Chondrocyte (in vitro differentiated cells): ENCODE results near the gene HCRT. TPM values are rescaled to one million over a fixed set of nuclear protein-coding genes. Genes with fewer than 3 reads are reported as not detected.
"Not testable (repeated sequence)": the region's sequence is repeated elsewhere in the genome, so short reads cannot be mapped to it uniquely, and the experiment has no call there.

Experiments used
- DNase-seq: peaks from one replicate; pipeline ENCODE4 v3.0.0; 2021; ENCODE audit warnings: mixed read lengths, low spot score
- H3K27ac Mint-ChIP-seq: one replicate; pipeline ENCODE4 v1.8.0; 2021; ENCODE audit warnings: mild to moderate bottlenecking, moderate library complexity, mixed read lengths; ENCODE audit not compliant: unreplicated experiment
- H3K27me3 Mint-ChIP-seq: 2 replicates; pipeline ENCODE4 v1.8.0; 2021; ENCODE audit warnings: low read depth, mixed read lengths
- H3K36me3 Mint-ChIP-seq: 2 replicates; pipeline ENCODE4 v1.8.0; 2021; ENCODE audit warnings: low read depth, mixed read lengths
- H3K4me1 Mint-ChIP-seq: 2 replicates; pipeline ENCODE4 v1.8.0; 2021; ENCODE audit warnings: low read depth, mild to moderate bottlenecking, mixed read lengths
- H3K4me3 Mint-ChIP-seq: one replicate; pipeline ENCODE4 v1.8.0; 2021; ENCODE audit warnings: mild to moderate bottlenecking, moderate library complexity, mixed read lengths; ENCODE audit not compliant: unreplicated experiment
- H3K9me3 Mint-ChIP-seq: 2 replicates; pipeline ENCODE4 v1.8.0; 2021; ENCODE audit warnings: low read depth, mixed read lengths
- CTCF ChIP-seq: fragments of 200-600 bp; sonication (generic); IDR thresholded peaks from 2 replicates; pipeline ENCODE4 v1.5.0; 2021; ENCODE audit warnings: antibody characterized with exemption, mild to moderate bottlenecking, moderate library complexity
- total RNA-seq: library from RNA; stranded (reverse); gene quantifications from 3 replicates; pipeline ENCODE4 v1.2.1, GENCODE V29; 2021

Gene HCRT
- total RNA-seq, 1 donor from 2014 or later: not detected

GRCh38 chr17:42227849-42228700, 42.8 kb upstream of the HCRT start:
- Mint-ChIP-seq H3K27ac (peak overlapping the region; percentile 11), H3K27me3 (no peaks in the 10 kb centered on the region), H3K9me3 (no peaks in the 10 kb centered on the region), H3K36me3 (peaks cover 10% of the 10 kb centered on the region), H3K4me1 (peaks cover 14% of the 10 kb centered on the region), H3K4me3 (no peak overlapping the region)
- no peak for TF ChIP-seq CTCF
- DNase-seq: no peak

GRCh38 chr17:42225646-42226045, 40.4 kb upstream of the HCRT start:
- Mint-ChIP-seq H3K36me3 (peaks cover 16% of the 10 kb centered on the region), H3K9me3 (no peaks in the 10 kb centered on the region), H3K27me3 (no peaks in the 10 kb centered on the region), H3K4me1 (peaks cover 14% of the 10 kb centered on the region), H3K4me3 (no peak overlapping the region), H3K27ac (no peak overlapping the region)
- no peak for TF ChIP-seq CTCF
- DNase-seq: no peak

GRCh38 chr17:42224651-42225050, 39.4 kb upstream of the HCRT start:
- Mint-ChIP-seq H3K27me3 (no peaks in the 10 kb centered on the region), H3K9me3 (no peaks in the 10 kb centered on the region), H3K27ac (no peak overlapping the region), H3K36me3 (peaks cover 16% of the 10 kb centered on the region), H3K4me3 (no peak overlapping the region), H3K4me1 (peaks cover 14% of the 10 kb centered on the region)
- no peak for TF ChIP-seq CTCF
- DNase-seq: no peak

- DNase-seq: no peak
- H3K36me3 Mint-ChIP-seq: peaks cover 25% of the 10 kb centered on the region
- TF ChIP-seq CTCF: peak; percentile 76
- no peak overlapping the region for H3K27ac Mint-ChIP-seq
- no peaks in the 10 kb centered on the region for H3K27me3 Mint-ChIP-seq
- H3K4me1 Mint-ChIP-seq: no peaks in the 10 kb centered on the region
- H3K4me3 Mint-ChIP-seq: no peak overlapping the region
- H3K9me3 Mint-ChIP-seq: no peaks in the 10 kb centered on the region
Measured at GRCh38 chr17:42221886-42222745, 36.9 kb upstream of the HCRT start.

- H3K36me3 Mint-ChIP-seq: peaks cover 35% of the 10 kb centered on the region
- H3K4me3 Mint-ChIP-seq, H3K4me1 Mint-ChIP-seq, DNase-seq, H3K9me3 Mint-ChIP-seq, H3K27ac Mint-ChIP-seq, H3K27me3 Mint-ChIP-seq: not testable (repeated sequence)
Measured at GRCh38 chr17:42219280-42219679, 34.0 kb upstream of the HCRT start.
